GM10266 (cell line): ENCODE data around the gene CHML.

Experiments used
- DNase-seq: peaks from one replicate; pipeline ENCODE4 v3.0.0; 2012; ENCODE audit errors: extremely low spot score
- CTCF ChIP-seq: IDR thresholded peaks from 2 replicates; pipeline ENCODE4 v1.5.1; 2012; ENCODE audit warnings: mild to moderate bottlenecking, low read depth; ENCODE audit not compliant: control insufficient read depth, insufficient read depth; ENCODE audit errors: missing control alignments

CHML gene

GRCh38 chr1:241645199-241645598 lies 5.0 kb upstream of the CHML start:
- no peak for TF ChIP-seq CTCF

GRCh38 chr1:241644259-241644658 lies 4.1 kb upstream of the CHML start:
- no peak for TF ChIP-seq CTCF
- no peak for DNase-seq

More at GRCh38 chr1:241645199-241645598, 5.0 kb upstream of the CHML start:
- no peak for DNase-seq

DNA sequence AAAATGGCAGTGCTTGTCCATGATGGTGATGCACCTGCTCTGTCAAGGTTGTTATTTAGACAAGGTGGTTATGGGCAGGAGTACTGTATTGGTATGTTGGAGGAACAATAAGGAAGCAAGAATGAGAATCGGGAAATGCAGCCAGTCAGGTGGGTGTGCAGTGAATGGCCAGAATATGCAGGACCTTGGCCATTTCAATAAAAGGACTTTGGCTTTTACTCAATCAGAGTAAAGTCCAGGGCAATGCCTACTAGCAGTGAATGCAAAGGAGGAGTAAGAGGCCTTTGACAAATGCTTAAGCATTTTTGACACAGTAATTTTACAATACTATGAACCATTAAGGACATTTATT lies 2.4 kb upstream of the CHML start:
- no peak for DNase-seq
- no peak for TF ChIP-seq CTCF

DNA sequence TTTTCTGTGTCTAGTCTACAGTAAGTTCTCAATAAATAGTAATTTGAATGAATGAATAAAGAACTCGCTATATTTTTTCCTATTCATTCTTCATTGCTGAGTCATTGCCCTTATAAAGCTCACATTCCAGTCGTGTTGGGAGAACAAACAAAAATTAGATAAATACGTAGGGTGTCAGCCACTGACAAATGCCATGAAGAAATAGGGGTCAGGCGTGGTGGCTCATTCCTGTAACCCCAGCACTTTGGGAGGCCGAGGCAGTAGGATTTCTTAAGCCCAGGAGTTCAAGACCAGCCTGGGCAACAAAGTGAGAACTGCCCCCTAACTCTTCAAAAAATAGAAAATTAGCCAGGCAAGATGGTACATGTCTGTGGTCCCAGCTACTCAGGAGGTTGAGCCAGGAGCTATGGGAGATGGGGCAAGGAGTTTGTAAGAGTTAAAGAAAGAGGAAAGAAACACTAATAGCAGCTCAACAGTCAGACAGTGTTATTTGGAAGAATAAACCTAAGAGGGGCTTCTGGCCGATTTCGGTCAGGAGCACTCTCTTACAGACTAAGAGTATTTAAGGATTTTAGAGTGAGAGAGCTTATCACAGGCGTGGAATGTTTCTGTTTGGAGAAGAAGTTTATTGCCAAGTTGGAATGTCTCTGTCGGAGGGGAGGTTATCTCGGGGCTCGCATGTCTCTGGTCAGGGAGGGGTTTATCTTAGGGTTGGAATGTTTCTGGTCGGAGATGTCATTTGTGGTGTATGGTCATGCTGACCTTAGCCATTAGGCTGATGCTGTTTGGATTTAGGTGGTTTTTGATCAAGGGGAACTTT lies 1.8 kb upstream of the CHML start:
- DNase-seq, result no peak

DNA sequence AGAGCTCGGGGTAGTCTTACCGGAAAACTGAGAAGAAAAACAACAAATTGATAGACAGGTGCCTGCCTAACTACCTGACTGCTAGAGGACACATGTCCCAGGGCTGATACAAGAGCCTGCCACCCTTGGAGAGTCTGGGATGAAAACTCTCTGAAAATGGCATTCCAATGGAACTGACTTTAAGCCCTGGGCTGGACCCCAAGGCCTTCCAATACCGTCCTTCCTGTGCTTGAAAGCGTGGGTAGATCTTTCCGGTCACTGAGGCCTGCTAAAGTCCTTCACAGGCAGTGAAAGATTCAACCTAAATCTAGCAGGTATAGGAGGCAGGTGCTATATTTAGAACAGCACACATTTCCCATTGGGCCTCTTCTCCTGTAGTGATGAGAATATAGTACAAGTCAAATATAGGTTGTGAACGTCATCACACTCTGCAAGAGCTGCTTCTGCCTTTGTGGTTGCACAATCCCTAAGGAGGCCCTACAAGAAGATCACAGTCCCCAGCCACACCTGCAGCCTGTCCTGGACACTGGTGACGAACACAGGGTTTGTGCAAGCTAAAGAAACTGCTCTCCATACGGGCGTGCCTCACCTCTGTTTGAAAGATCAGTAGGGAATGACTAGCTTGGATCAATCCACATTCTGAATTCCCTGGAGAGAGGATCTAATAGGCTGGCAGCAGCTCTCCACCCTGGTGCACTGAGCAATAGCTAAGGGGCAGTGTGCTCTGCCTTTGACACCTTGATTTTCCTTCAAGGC lies 876 bp upstream of the CHML start:
- TF ChIP-seq CTCF, result no peak
- peak; percentile 18 for DNase-seq

More for the DNA sequence above, 1.8 kb upstream of the CHML start:
- TF ChIP-seq CTCF, result no peak

DNA sequence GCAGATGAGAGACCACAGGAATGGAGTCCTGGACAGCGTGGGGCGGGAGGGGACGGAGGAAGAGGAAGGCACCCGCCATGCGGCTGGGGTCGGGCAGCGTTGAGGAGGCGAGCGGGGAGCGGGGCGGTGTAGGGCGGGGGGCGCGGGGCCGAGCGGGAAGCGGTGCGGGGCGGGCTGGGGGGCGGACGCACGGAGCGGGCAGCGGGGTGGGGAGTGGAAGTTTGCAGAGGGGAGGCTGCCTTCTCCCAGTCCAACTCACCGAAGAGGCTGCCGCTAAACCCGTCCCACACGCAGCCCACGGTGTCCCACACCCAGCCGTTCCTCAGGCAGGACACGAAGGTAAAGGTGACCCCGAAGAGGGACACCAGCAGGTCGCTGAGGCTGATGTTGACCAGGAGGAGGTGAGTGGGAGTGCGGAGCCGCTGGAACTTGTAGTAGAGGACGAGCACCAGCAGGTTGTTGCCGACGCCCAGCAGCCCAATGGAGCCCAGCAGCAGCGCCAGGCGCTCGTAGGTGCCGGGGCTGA lies 483 bp downstream of the CHML start:
- DNase-seq, result no peak
- no peak for TF ChIP-seq CTCF
